Sigmoid colon (tissue), 4 donors: Measurements from ENCODE around the gene NOC4L.

Experiments
- EP300 ChIP-seq, 4 donors: sonication (generic); formaldehyde crosslinking; IDR thresholded peaks; one replicate each; pipeline ENCODE4 v1.6.1; 2017; ENCODE audit warnings: antibody characterized with exemption in 4 of 4
- POLR2A ChIP-seq, 2 donors: fragments of 450-650 bp; IDR thresholded peaks; one replicate each; pipeline ENCODE4 v1.6.1; 2016; ENCODE audit warnings: antibody characterized with exemption in 2 of 2, mild to moderate bottlenecking in 2 of 2, moderate library complexity in 2 of 2
- POLR2AphosphoS5 ChIP-seq, 4 donors: sonication (generic); formaldehyde crosslinking; IDR thresholded peaks; one replicate each; pipeline ENCODE4 v1.6.1; 2017; ENCODE audit warnings: antibody characterized with exemption in 4 of 4
- TF ChIP-seq, protein P1 (sequence below), 4 experiments: fragments of 450-650 bp in 3 of 4; fragments of 200-600 bp in 1 of 4; IDR thresholded peaks; one replicate each; pipeline ENCODE4 v1.5.1; 2016 to 2019; ENCODE audit warnings: antibody characterized with exemption in 4 of 4, mild to moderate bottlenecking in 3 of 4, moderate library complexity in 2 of 4

DNA sequence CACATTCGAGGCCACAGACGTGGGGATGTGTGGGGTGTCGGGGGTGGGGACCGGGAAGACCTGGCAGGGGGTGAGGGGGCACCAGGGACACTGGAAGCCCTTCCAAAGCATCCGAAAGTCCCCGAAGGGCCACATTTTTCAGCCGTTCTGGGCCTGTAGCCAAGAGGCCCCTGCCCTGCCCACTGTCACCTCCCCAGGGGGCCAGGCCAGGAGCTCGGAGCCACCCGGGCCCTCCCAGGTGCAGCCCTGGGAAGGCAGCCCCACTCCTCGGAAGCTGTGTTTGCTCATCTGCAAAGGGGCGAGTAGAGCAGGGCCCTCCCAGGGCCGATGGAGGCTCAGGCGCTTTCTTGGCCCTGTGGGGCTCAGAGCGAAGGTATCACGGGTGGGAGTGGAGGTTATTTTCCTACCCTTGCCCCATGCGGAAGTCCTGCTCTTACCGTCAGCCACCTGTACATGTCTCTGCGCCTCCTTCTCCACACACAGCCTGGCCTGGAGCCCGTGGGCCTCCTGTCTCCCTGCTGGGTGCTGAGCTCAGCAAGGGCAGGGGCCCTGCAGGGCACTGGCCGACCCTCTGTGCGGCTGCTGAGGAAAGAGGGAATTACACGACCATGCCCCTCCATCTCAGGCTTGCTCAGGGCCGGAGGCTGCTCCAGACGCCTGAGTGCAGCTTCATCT is 27.2 kb downstream of the NOC4L start:
- TF ChIP-seq, protein P1, sequence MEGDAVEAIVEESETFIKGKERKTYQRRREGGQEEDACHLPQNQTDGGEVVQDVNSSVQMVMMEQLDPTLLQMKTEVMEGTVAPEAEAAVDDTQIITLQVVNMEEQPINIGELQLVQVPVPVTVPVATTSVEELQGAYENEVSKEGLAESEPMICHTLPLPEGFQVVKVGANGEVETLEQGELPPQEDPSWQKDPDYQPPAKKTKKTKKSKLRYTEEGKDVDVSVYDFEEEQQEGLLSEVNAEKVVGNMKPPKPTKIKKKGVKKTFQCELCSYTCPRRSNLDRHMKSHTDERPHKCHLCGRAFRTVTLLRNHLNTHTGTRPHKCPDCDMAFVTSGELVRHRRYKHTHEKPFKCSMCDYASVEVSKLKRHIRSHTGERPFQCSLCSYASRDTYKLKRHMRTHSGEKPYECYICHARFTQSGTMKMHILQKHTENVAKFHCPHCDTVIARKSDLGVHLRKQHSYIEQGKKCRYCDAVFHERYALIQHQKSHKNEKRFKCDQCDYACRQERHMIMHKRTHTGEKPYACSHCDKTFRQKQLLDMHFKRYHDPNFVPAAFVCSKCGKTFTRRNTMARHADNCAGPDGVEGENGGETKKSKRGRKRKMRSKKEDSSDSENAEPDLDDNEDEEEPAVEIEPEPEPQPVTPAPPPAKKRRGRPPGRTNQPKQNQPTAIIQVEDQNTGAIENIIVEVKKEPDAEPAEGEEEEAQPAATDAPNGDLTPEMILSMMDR (IDR thresholded peaks at IDR 0.05) = no peak
- TF ChIP-seq POLR2A (IDR thresholded peaks at IDR 0.05) (no peak), POLR2AphosphoS5 (IDR thresholded peaks at IDR 0.05) (no peak), EP300 (IDR thresholded peaks at IDR 0.05) (no peak)
